NCI-H446 treated with DMSO at 0.1 percent for 48 hours (cell line): Measurements from ENCODE around the gene TRIM16.
"Not testable (repeated sequence)": the region's sequence is repeated elsewhere in the genome, so short reads cannot be mapped to it uniquely, and the experiment has no call there.

ENCODE experiments used
- DNase-seq: peaks from one replicate; lab custom pipeline; 2025; lab: John Stamatoyannopoulos, UW

The TRIM16 gene

GRCh38 chr17:15615850-15616249, 68.3 kb downstream of the TRIM16 start:
- DNase-seq, result not testable (repeated sequence)

- not testable (repeated sequence) for DNase-seq
Observed at GRCh38 chr17:15613111-15613510, 71.0 kb downstream of the TRIM16 start.

- DNase-seq, result not testable (repeated sequence)
Observed at GRCh38 chr17:15592960-15593359, 91.2 kb downstream of the TRIM16 start.

- not testable (repeated sequence) for DNase-seq
Observed at GRCh38 chr17:15591986-15592385, 92.1 kb downstream of the TRIM16 start.

- DNase-seq, result not testable (repeated sequence)
Observed at GRCh38 chr17:15590844-15591243, 93.3 kb downstream of the TRIM16 start.

- not testable (repeated sequence) for DNase-seq
Observed at GRCh38 chr17:15589544-15590536, 94.3 kb downstream of the TRIM16 start.

GRCh38 chr17:15588017-15588416, 96.1 kb downstream of the TRIM16 start:
- DNase-seq, result not testable (repeated sequence)

GRCh38 chr17:15583313-15583712, 100.8 kb downstream of the TRIM16 start:
- not testable (repeated sequence) for DNase-seq

GRCh38 chr17:15581462-15581861, 102.6 kb downstream of the TRIM16 start:
- not testable (repeated sequence) for DNase-seq
